ENCODE results near the gene SELENOO.

Gene SELENOO

DNA sequence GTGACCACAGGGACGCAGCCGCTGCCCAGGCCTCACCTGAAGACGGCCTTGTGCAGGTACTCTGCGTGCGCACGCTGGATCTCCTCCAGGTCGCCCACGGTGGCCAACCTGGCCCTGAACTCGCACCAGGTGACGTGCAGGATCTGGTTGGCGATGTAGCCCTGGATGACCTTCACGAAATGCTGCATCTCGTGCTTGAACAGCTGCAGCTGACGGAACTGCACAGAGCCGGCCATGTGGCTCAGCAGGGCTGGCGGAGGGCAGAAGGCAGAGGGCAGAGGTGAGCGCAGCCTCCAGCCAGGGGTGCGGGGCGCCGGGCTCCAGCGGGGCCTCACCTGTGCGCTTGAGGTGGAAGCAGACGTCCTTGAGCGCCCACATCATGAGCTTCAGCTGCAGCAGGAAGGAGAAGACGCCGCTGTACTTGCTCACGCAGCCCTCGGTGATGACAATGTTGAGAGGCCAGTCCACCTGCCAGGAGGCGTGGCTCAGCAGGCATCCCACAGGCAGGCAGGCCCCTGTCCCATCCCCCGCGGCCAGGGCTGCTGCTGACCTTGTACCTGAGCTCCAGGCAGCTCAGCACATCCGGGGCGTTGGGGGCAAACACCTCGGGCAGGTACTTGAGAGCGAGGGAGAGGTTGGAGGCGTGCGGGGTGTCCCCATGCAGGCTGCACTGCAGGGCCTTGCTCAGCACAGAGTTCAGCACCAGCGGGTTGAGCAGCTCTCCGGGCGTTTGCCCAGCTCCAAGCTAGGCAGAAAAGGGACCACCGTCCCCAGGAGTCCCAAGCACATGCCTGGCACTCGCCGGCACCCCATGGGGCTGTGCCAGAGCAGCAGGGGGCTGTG lies 17.6 kb downstream of the SELENOO start:
- H3K27me3 ChIP-seq (ENCODE audit: control insufficient read depth, insufficient read depth, low read length): no peaks in the 10 kb centered on the region
- H3K9me3 ChIP-seq (ENCODE audit: control insufficient read depth, low read depth, low read length): no peaks in the 10 kb centered on the region
- no peak overlapping the region for H3K9ac ChIP-seq (ENCODE audit: low read length)
- no peaks in the 10 kb centered on the region for H3K4me1 ChIP-seq (ENCODE audit: control insufficient read depth, low read depth, low read length)
- peaks cover 49% of the 10 kb centered on the region for H3K36me3 ChIP-seq (ENCODE audit: control insufficient read depth, low read depth, low read length)
- no peak overlapping the region for H3K4me3 ChIP-seq (ENCODE audit: low read length)
- no peak overlapping the region for H3K27ac ChIP-seq (ENCODE audit: low read length)

DNA sequence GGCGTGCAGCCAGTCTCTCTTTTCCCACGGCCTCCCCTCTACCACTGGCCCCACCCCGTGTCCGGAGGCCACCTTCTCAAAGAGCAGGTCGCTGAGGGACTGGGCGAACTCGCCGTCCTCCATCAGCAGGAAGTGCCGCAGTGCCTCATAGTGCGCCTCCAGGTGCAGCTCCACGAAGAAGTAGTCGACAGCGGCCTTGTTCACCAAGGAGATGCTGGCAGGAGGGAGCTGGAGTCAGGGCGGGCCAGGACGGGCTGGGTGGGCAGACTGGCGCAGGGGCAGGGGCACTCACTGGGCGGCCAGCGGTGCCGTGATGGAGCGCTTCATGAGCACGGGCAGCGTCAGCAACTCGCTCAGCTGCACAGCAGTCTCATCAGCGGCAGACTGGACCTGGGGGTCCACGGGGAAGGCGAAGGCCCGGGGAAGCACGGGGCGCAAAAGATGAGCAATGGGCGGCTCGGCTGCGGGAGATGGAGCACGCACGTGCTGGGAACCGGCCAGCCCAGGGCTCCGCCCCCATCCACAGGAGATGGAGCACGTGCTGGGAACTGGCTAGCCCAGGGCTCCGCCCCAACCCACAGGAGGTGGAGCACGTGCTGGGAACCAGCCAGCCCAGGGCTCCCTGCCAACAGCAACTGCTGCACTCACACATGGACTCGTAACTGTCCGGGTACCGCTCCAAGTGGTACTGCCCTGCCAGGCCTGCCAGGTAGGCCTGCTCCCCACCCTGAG lies 18.4 kb downstream of the SELENOO start:
- H3K36me3 ChIP-seq (ENCODE audit: control insufficient read depth, low read depth, low read length): peaks cover 54% of the 10 kb centered on the region
- no peaks in the 10 kb centered on the region for H3K27me3 ChIP-seq (ENCODE audit: control insufficient read depth, insufficient read depth, low read length)
- no peak overlapping the region for H3K27ac ChIP-seq (ENCODE audit: low read length)
- H3K4me1 ChIP-seq (ENCODE audit: control insufficient read depth, low read depth, low read length): no peaks in the 10 kb centered on the region
- H3K9me3 ChIP-seq (ENCODE audit: control insufficient read depth, low read depth, low read length): no peaks in the 10 kb centered on the region
- H3K9ac ChIP-seq (ENCODE audit: low read length): no peak overlapping the region
- no peak overlapping the region for H3K4me3 ChIP-seq (ENCODE audit: low read length)

GRCh38 chr22:50219800-50220602 lies 19.2 kb downstream of the SELENOO start:
- Histone ChIP-seq H3K4me1 (ENCODE audit: control insufficient read depth, low read depth, low read length) (no peaks in the 10 kb centered on the region), H3K27me3 (ENCODE audit: control insufficient read depth, insufficient read depth, low read length) (no peaks in the 10 kb centered on the region), H3K4me3 (ENCODE audit: low read length) (no peak overlapping the region), H3K9me3 (ENCODE audit: control insufficient read depth, low read depth, low read length) (no peaks in the 10 kb centered on the region), H3K27ac (ENCODE audit: low read length) (no peak overlapping the region), H3K9ac (ENCODE audit: low read length) (no peak overlapping the region), H3K36me3 (ENCODE audit: control insufficient read depth, low read depth, low read length) (peaks cover 50% of the 10 kb centered on the region)

GRCh38 chr22:50220603-50221409 lies 20.0 kb downstream of the SELENOO start:
- Histone ChIP-seq H3K27me3 (ENCODE audit: control insufficient read depth, insufficient read depth, low read length) (no peaks in the 10 kb centered on the region), H3K27ac (ENCODE audit: low read length) (no peak overlapping the region), H3K9me3 (ENCODE audit: control insufficient read depth, low read depth, low read length) (no peaks in the 10 kb centered on the region), H3K4me1 (ENCODE audit: control insufficient read depth, low read depth, low read length) (no peaks in the 10 kb centered on the region), H3K9ac (ENCODE audit: low read length) (no peak overlapping the region), H3K36me3 (ENCODE audit: control insufficient read depth, low read depth, low read length) (peaks cover 47% of the 10 kb centered on the region), H3K4me3 (ENCODE audit: low read length) (no peak overlapping the region)

DNA sequence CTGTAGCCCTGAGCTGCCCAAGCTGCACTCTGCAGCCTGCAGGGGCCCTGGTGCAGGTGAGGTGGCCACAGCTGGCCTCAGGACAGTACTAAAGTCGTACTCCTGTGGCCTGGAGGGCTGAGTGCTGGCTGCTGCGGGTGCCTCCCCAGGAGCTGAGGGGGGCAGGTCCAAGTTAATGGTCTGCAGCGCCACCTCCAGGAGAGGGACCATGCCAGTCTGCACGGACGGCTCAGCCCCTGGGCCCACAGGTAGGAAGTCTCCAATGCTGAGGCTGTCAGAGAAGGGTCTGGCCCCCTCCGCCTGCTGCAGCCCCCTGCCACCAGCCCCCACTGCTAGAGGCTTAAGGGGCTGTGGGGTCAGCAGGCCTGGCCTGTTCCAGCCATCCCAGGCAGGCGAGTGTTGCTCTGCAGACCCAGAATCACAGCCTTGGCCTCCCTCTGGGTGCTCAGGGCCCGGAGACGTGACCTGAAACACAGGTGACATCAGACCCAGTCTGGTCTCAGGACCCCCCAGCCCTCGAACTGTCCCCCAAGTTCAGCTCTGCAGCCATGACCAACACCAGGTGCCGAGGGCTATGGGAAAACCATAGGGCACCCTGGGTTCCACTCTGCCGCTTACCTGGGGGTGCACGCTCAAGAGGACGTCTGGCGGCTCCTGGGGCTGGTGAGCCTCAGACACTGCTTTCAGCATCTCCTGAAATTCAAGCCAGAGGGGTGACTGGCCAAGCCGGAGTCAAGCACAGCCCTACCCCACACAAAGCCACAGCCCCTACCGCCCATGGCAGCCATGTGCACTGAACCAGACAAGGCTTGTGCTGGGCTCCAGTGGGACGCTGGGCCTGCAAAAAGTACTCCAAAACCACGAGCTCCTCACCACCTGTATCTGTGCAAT lies 20.8 kb downstream of the SELENOO start:
- Histone ChIP-seq H3K4me1 (ENCODE audit: control insufficient read depth, low read depth, low read length) (no peaks in the 10 kb centered on the region), H3K27ac (ENCODE audit: low read length) (no peak overlapping the region), H3K9ac (ENCODE audit: low read length) (no peak overlapping the region), H3K36me3 (ENCODE audit: control insufficient read depth, low read depth, low read length) (peaks cover 43% of the 10 kb centered on the region), H3K4me3 (ENCODE audit: low read length) (no peak overlapping the region), H3K9me3 (ENCODE audit: control insufficient read depth, low read depth, low read length) (no peaks in the 10 kb centered on the region), H3K27me3 (ENCODE audit: control insufficient read depth, insufficient read depth, low read length) (no peaks in the 10 kb centered on the region)

DNA sequence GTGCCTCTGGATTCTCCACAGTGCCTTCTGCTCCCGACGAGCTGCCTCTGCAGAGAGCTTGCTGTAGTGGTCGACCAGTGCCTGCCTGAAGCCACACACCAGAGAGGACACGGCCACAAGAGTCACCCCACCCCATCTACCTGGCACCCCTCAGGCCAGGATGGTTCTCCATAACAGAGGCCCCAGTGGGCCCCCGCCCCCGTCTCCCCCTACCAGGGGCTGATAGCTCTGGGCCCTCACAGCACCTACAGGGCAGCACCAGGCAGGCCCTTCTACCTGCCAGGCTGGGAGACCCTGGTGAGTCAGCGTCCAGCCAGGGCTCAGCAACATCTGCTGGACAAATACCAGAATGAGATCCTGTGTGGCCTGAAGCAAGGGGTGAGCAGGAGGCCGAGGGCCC lies 21.7 kb downstream of the SELENOO start:
- Histone ChIP-seq H3K36me3 (ENCODE audit: control insufficient read depth, low read depth, low read length) (peaks cover 35% of the 10 kb centered on the region), H3K9me3 (ENCODE audit: control insufficient read depth, low read depth, low read length) (no peaks in the 10 kb centered on the region), H3K4me1 (ENCODE audit: control insufficient read depth, low read depth, low read length) (no peaks in the 10 kb centered on the region), H3K27me3 (ENCODE audit: control insufficient read depth, insufficient read depth, low read length) (no peaks in the 10 kb centered on the region), H3K4me3 (ENCODE audit: low read length) (no peak overlapping the region), H3K27ac (ENCODE audit: low read length) (no peak overlapping the region), H3K9ac (ENCODE audit: low read length) (no peak overlapping the region)

- Histone ChIP-seq H3K4me3 (ENCODE audit: low read length) (no peak overlapping the region), H3K4me1 (ENCODE audit: control insufficient read depth, low read depth, low read length) (no peaks in the 10 kb centered on the region), H3K9ac (ENCODE audit: low read length) (no peak overlapping the region), H3K27me3 (ENCODE audit: control insufficient read depth, insufficient read depth, low read length) (no peaks in the 10 kb centered on the region), H3K36me3 (ENCODE audit: control insufficient read depth, low read depth, low read length) (peaks cover 24% of the 10 kb centered on the region), H3K9me3 (ENCODE audit: control insufficient read depth, low read depth, low read length) (no peaks in the 10 kb centered on the region), H3K27ac (ENCODE audit: low read length) (no peak overlapping the region)
These were observed 23.3 kb downstream of the SELENOO start for GRCh38 chr22:50224071-50224470.

GRCh38 chr22:50225200-50225969 lies 24.6 kb downstream of the SELENOO start:
- Histone ChIP-seq H3K36me3 (ENCODE audit: control insufficient read depth, low read depth, low read length) (peaks cover 24% of the 10 kb centered on the region), H3K27ac (ENCODE audit: low read length) (no peak overlapping the region), H3K4me1 (ENCODE audit: control insufficient read depth, low read depth, low read length) (no peaks in the 10 kb centered on the region), H3K27me3 (ENCODE audit: control insufficient read depth, insufficient read depth, low read length) (no peaks in the 10 kb centered on the region), H3K9ac (ENCODE audit: low read length) (no peak overlapping the region), H3K4me3 (ENCODE audit: low read length) (no peak overlapping the region), H3K9me3 (ENCODE audit: control insufficient read depth, low read depth, low read length) (no peaks in the 10 kb centered on the region)

- Histone ChIP-seq H3K36me3 (ENCODE audit: control insufficient read depth, low read depth, low read length) (peaks cover 18% of the 10 kb centered on the region), H3K27ac (ENCODE audit: low read length) (no peak overlapping the region), H3K27me3 (ENCODE audit: control insufficient read depth, insufficient read depth, low read length) (no peaks in the 10 kb centered on the region), H3K4me3 (ENCODE audit: low read length) (no peak overlapping the region), H3K9ac (ENCODE audit: low read length) (no peak overlapping the region), H3K9me3 (ENCODE audit: control insufficient read depth, low read depth, low read length) (no peaks in the 10 kb centered on the region), H3K4me1 (ENCODE audit: control insufficient read depth, low read depth, low read length) (no peaks in the 10 kb centered on the region)
These were observed 25.5 kb downstream of the SELENOO start for GRCh38 chr22:50226063-50226874.
